ENCODE results near the gene GADL1. TPM values are rescaled to one million over a fixed set of nuclear protein-coding genes. Genes with fewer than 3 reads are reported as not detected.

The GADL1 gene
- total RNA-seq, 4 donors from 2014 or later, result not detected

- WGBS, 2 donors, result 81 to 86% methylated on average over 3 of the region's 3 CpGs
- no peak for TF ChIP-seq EP300 (IDR thresholded peaks at IDR 0.05)
Observed at GRCh38 chr3:30804984-30805383, 89.5 kb downstream of the GADL1 start.

DNA sequence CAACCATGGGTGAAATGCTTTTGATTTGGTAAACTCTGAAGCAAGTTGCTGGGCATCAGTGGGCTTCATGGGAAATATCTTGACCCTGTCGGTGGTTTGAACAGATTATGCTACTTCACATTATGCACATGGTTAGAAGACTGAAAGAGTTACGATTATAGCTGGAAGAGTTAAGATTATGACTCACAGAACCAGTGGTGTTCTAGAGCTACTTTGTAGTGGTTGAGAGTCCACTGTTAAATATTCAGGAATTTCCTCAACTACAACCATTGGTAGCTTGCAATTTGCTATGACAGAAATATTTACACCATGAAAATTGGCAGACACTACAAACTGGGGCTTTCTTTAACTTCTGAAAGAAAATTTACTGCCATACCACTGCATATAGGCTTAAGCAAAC lies 99.3 kb downstream of the GADL1 start:
- no peak overlapping the region for H3K4me3 ChIP-seq
- WGBS, 2 donors, result 94 to 97% methylated on average over 2 of the region's 2 CpGs
- H3K4me1 ChIP-seq, result no peaks in the 10 kb centered on the region
- TF ChIP-seq POLR2A (IDR thresholded peaks at IDR 0.05), result no peak
- no peak for TF ChIP-seq EP300 (IDR thresholded peaks at IDR 0.05)
- TF ChIP-seq, protein P1, sequence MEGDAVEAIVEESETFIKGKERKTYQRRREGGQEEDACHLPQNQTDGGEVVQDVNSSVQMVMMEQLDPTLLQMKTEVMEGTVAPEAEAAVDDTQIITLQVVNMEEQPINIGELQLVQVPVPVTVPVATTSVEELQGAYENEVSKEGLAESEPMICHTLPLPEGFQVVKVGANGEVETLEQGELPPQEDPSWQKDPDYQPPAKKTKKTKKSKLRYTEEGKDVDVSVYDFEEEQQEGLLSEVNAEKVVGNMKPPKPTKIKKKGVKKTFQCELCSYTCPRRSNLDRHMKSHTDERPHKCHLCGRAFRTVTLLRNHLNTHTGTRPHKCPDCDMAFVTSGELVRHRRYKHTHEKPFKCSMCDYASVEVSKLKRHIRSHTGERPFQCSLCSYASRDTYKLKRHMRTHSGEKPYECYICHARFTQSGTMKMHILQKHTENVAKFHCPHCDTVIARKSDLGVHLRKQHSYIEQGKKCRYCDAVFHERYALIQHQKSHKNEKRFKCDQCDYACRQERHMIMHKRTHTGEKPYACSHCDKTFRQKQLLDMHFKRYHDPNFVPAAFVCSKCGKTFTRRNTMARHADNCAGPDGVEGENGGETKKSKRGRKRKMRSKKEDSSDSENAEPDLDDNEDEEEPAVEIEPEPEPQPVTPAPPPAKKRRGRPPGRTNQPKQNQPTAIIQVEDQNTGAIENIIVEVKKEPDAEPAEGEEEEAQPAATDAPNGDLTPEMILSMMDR (IDR thresholded peaks at IDR 0.05), result no peak
- H3K9me3 ChIP-seq, result no peaks in the 10 kb centered on the region
- DNase-seq (ENCODE audit: low spot score in 2 of 2), result no peak
- no peaks in the 10 kb centered on the region for H3K36me3 ChIP-seq
- no peaks in the 10 kb centered on the region for H3K27me3 ChIP-seq
- H3K27ac ChIP-seq, result no peak overlapping the region

More at GRCh38 chr3:30804984-30805383, 89.5 kb downstream of the GADL1 start:
- no peaks in the 10 kb centered on the region for H3K9me3 ChIP-seq
- no peaks in the 10 kb centered on the region for H3K27me3 ChIP-seq
- DNase-seq (ENCODE audit: low spot score in 2 of 2), result no peak
- H3K4me1 ChIP-seq, result no peaks in the 10 kb centered on the region
- no peaks in the 10 kb centered on the region for H3K36me3 ChIP-seq
- H3K27ac ChIP-seq, result no peak overlapping the region
- no peak overlapping the region for H3K4me3 ChIP-seq

- no peak for DNase-seq (ENCODE audit: low spot score in 2 of 2)
Observed at GRCh38 chr3:30793740-30794139, 100.7 kb downstream of the GADL1 start.

DNA sequence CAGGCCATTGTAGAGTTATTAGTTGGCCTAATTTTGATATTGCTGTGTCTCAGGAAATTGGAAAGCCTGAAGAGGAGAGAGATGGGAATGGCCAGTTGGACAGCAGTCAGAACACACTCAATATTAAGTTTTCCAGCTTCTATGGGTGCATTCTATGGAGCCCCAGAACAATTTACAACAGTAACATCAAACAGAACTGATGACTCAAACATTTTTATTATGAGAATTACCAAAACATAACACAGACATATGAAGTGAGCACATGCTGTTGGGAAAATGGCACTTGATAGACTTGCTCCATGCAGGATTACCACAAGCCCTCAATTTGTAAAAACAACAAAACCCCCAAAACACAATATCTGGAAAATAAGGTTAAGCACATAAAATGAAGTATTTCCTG lies 104.3 kb downstream of the GADL1 start:
- Histone ChIP-seq H3K9me3 (no peaks in the 10 kb centered on the region), H3K36me3 (no peaks in the 10 kb centered on the region), H3K27ac (no peak overlapping the region), H3K27me3 (no peaks in the 10 kb centered on the region), H3K4me1 (no peaks in the 10 kb centered on the region), H3K4me3 (no peak overlapping the region)
- DNase-seq (ENCODE audit: low spot score in 2 of 2), result no peak
- no peak for TF ChIP-seq EP300 (IDR thresholded peaks at IDR 0.05)
- TF ChIP-seq, protein P1 (IDR thresholded peaks at IDR 0.05), result no peak
- TF ChIP-seq POLR2A (IDR thresholded peaks at IDR 0.05), result no peak

More at GRCh38 chr3:30793740-30794139, 100.7 kb downstream of the GADL1 start:
- no peak overlapping the region for H3K27ac ChIP-seq
- H3K27me3 ChIP-seq, result no peaks in the 10 kb centered on the region
- no peaks in the 10 kb centered on the region for H3K9me3 ChIP-seq
- no peaks in the 10 kb centered on the region for H3K4me1 ChIP-seq
- no peaks in the 10 kb centered on the region for H3K36me3 ChIP-seq
- H3K4me3 ChIP-seq, result no peak overlapping the region
- 56% methylated on average over 4 of the region's 4 CpGs for WGBS, 2 donors
- TF ChIP-seq POLR2A (IDR thresholded peaks at IDR 0.05) (no peak), EP300 (IDR thresholded peaks at IDR 0.05) (no peak)
- TF ChIP-seq, protein P1 (IDR thresholded peaks at IDR 0.05), result no peak

DNA sequence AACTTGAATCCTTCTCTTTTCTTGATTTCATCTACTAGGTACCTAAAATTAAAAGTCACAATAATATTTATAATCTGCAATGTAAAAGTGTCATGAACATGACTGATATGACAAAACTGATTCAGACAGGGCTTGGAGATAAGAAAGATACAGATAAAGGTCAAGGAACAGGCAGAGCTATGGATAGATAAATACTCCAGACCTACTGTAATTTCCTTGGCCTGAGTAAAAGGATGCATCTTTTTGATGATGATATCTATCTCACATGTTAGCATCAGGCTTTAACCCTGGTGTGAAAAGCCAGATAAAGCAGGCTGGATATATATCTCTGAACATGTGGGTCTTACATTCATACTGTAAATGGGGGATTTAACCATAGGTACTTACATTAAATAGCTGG lies 108.1 kb downstream of the GADL1 start:
- TF ChIP-seq EP300 (IDR thresholded peaks at IDR 0.05) (no peak), POLR2A (IDR thresholded peaks at IDR 0.05) (no peak)
- TF ChIP-seq, protein P1 (IDR thresholded peaks at IDR 0.05), result no peak
- DNase-seq (ENCODE audit: low spot score in 2 of 2), result no peak
- H3K27ac ChIP-seq, result no peak overlapping the region
- H3K27me3 ChIP-seq, result no peaks in the 10 kb centered on the region
- no peak overlapping the region for H3K4me3 ChIP-seq
- H3K4me1 ChIP-seq, result no peaks in the 10 kb centered on the region
- H3K36me3 ChIP-seq, result no peaks in the 10 kb centered on the region
- H3K9me3 ChIP-seq, result no peaks in the 10 kb centered on the region

- no peak overlapping the region for H3K27ac ChIP-seq
- no peaks in the 10 kb centered on the region for H3K27me3 ChIP-seq
- no peaks in the 10 kb centered on the region for H3K36me3 ChIP-seq
- no peaks in the 10 kb centered on the region for H3K4me1 ChIP-seq
- 86 to 100% methylated on average over 1 of the region's 1 CpG for WGBS, 2 donors
- TF ChIP-seq, protein P1 (IDR thresholded peaks at IDR 0.05), result no peak
- no peak for TF ChIP-seq POLR2A (IDR thresholded peaks at IDR 0.05)
- TF ChIP-seq EP300 (IDR thresholded peaks at IDR 0.05), result no peak
- no peak overlapping the region for H3K4me3 ChIP-seq
- H3K9me3 ChIP-seq, result no peaks in the 10 kb centered on the region
- DNase-seq (ENCODE audit: low spot score in 2 of 2), result no peak
Observed at GRCh38 chr3:30779686-30780287, 114.7 kb downstream of the GADL1 start.

Measured in tibial nerve (tissue), 4 donors.